HG02678 (cell line): ENCODE data around the gene TOMT.

Experiments
- ATAC-seq: cut with Tn5 transposase; IDR thresholded peaks from one replicate; pipeline ENCODE4 v1.9.1; 2021; ENCODE audit warnings: mild to moderate bottlenecking, moderate library complexity; ENCODE audit not compliant: unreplicated experiment

The TOMT gene

GRCh38 chr11:72157131-72157530, 51.4 kb downstream of the TOMT start:
- no peak for ATAC-seq
